GM23248 (cell line): Measurements from ENCODE around the gene KLHDC4. TPM values are rescaled to one million over a fixed set of nuclear protein-coding genes. Genes with fewer than 3 reads are reported as not detected.

Experiments used
- DNase-seq: peaks from one replicate; pipeline ENCODE4 v3.0.0-alpha.2; 2015
- H2AFZ ChIP-seq: fragments of 200-600 bp; sonication (generic); 2 replicates; pipeline ENCODE4 v1.6.1; 2016; ENCODE audit warnings: antibody characterized with exemption
- H3F3A ChIP-seq: fragments of 200-600 bp; sonication (generic); 2 replicates; pipeline ENCODE4 v1.6.1; 2016; ENCODE audit warnings: mild to moderate bottlenecking, antibody characterized with exemption, mixed run types; ENCODE audit not compliant: insufficient read depth
- H3K27ac ChIP-seq: fragments of 200-600 bp; sonication (generic); 2 replicates; pipeline ENCODE4 v1.5.1; 2016; ENCODE audit warnings: mild to moderate bottlenecking
- H3K27me3 ChIP-seq: fragments of 200-600 bp; sonication (generic); replicated peaks from 2 replicates; pipeline ENCODE4 v1.6.1; 2016; ENCODE audit warnings: mild to moderate bottlenecking; ENCODE audit not compliant: insufficient read depth
- H3K36me3 ChIP-seq: fragments of 200-600 bp; sonication (generic); 2 replicates; pipeline ENCODE4 v1.6.1; 2016; ENCODE audit warnings: low read depth, mild to moderate bottlenecking
- H3K4me1 ChIP-seq: fragments of 200-600 bp; sonication (generic); 2 replicates; pipeline ENCODE4 v1.6.1; 2016; ENCODE audit warnings: mild to moderate bottlenecking; ENCODE audit not compliant: insufficient read depth
- H3K4me2 ChIP-seq: fragments of 200-600 bp; sonication (generic); one replicate; pipeline ENCODE4 v1.6.1; 2016; ENCODE audit warnings: mild to moderate bottlenecking; ENCODE audit not compliant: unreplicated experiment
- H3K4me3 ChIP-seq: fragments of 200-600 bp; sonication (generic); 2 replicates; pipeline ENCODE4 v1.5.1; 2016; ENCODE audit warnings: mild to moderate bottlenecking
- H3K79me2 ChIP-seq: fragments of 200-600 bp; sonication (generic); 2 replicates; pipeline ENCODE4 v1.6.1; 2016; ENCODE audit warnings: mild to moderate bottlenecking; ENCODE audit not compliant: insufficient read depth
- H3K9ac ChIP-seq: fragments of 200-600 bp; sonication (generic); 2 replicates; pipeline ENCODE4 v1.6.1; 2016; ENCODE audit warnings: mild to moderate bottlenecking
- H3K9me2 ChIP-seq: fragments of 200-600 bp; sonication (generic); 2 replicates; pipeline ENCODE4 v1.6.1; 2016; ENCODE audit warnings: mixed run types, mild to moderate bottlenecking, moderate library complexity; ENCODE audit not compliant: insufficient read depth
- H3K9me3 ChIP-seq: fragments of 200-600 bp; sonication (generic); one replicate; pipeline ENCODE4 v1.6.1; 2017; ENCODE audit warnings: low read depth
- H4K20me1 ChIP-seq: fragments of 200-600 bp; sonication (generic); 2 replicates; pipeline ENCODE4 v1.6.0; 2016; ENCODE audit not compliant: insufficient read depth
- EZH2 ChIP-seq: fragments of 200-600 bp; sonication (generic); IDR thresholded peaks from 2 replicates; pipeline ENCODE4 v1.6.1; 2018; ENCODE audit warnings: antibody characterized with exemption, mild to moderate bottlenecking; ENCODE audit not compliant: insufficient read depth, poor library complexity, severe bottlenecking
- EZH2phosphoT487 ChIP-seq: fragments of 200-600 bp; sonication (generic); IDR thresholded peaks from 2 replicates; pipeline ENCODE4 v1.6.1; 2018; ENCODE audit warnings: antibody characterized with exemption, moderate library complexity, mild to moderate bottlenecking, low read depth; ENCODE audit not compliant: insufficient read depth
- WGBS, 2 experiments: methylation state at CpG; one replicate each; pipeline ENCODE4 v1.1.6; 2015 to 2017; ENCODE audit warnings: low lambda C conversion rate in 2 of 2, low coverage in 1 of 2; ENCODE audit errors: missing lambda C conversion rate in 2 of 2; 5-methylcytosine and 5-hydroxymethylcytosine counted together
- in situ Hi-C: fragments of 300-500 bp; cut with MboI; formaldehyde crosslinking; loops from 2 replicates; pipeline ENCODE4 v1.15.0; 2020
- polyA plus RNA-seq: library from polyadenylated mRNA; unstranded; fragments of >200 nt; fragmentation: Nextera tagmentation; extraction: Ambion mirVana; gene quantifications from 2 replicates; pipeline ENCODE4 v1.2.1, GENCODE V29; 2016
- total RNA-seq: library from RNA; depleted of rRNA; stranded (reverse); fragments of >200 nt; shearing (Covaris generic); gene quantifications from 2 replicates; pipeline ENCODE4 v1.2.3, GENCODE V29; 2014

The KLHDC4 gene
- total and polyA plus RNA-seq, 2 experiments from 2014 or later, result 8.8 to 9.4 TPM

DNA sequence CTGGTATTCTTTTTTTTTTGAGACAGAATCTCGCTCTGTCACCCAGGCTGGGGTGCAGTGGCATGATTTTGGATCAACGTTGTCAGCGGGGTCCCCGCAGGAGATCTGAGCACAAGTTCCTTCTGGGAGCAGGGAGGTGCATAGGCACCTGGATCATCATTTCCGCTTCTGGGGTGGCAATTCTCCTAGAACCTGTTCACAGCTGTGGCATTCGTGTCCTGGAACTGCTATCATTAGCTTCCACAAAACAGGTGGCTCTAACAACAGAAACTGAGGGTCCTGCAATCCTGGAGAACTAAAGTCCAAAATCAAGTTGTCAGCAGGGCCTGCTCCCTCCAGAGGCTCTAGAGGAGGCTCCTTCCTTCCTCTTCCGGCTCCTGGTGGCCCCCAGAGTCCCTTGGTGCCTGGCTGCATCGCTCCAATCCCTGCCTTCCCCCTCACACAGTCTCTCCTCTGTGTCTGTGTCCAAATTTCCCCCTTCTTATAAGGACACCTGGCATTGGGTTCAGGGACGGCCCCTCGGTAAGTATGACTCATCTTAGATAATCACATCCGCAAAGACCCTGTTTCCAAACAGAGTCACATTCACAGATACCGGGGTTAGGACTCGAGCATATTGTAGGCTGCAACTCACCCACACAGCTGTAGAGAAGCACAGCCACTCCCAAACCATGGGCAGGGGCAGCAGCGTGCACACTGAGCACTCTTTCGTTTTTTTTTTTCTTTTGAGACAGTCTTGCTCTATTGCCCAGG is 43.5 kb upstream of the KLHDC4 start:
- in situ Hi-C loops, result no loop called here

GRCh38 chr16:87808108-87808507 is 42.3 kb upstream of the KLHDC4 start:
- H3K27me3 ChIP-seq, result peaks cover 19% of the 10 kb centered on the region; the same call in 1 of the 2 replicates
- no peak for DNase-seq
- peaks cover 7% of the 10 kb centered on the region; the same call in 1 of the 2 replicates for H3F3A ChIP-seq
- no peaks in the 10 kb centered on the region for H3K9me2 ChIP-seq
- peaks cover 21% of the 10 kb centered on the region for H3K4me1 ChIP-seq
- in situ Hi-C loops, result no loop called here
- H3K4me3 ChIP-seq, result no peak overlapping the region
- H2AFZ ChIP-seq, result no peak overlapping the region
- no peaks in the 10 kb centered on the region for H3K9me3 ChIP-seq
- TF ChIP-seq EZH2phosphoT487, result no peak
- no peak for TF ChIP-seq EZH2
- H3K36me3 ChIP-seq, result no peaks in the 10 kb centered on the region
- no peaks in the 10 kb centered on the region for H4K20me1 ChIP-seq
- no peak overlapping the region for H3K4me2 ChIP-seq
- no peaks in the 10 kb centered on the region for H3K79me2 ChIP-seq
- 84 to 90% methylated on average over 6 of the region's 6 CpGs for WGBS, 2 experiments
- H3K27ac ChIP-seq, result no peak overlapping the region
- no peak overlapping the region for H3K9ac ChIP-seq

More for the DNA sequence above, 43.5 kb upstream of the KLHDC4 start:
- Histone ChIP-seq H3K9me3 (no peaks in the 10 kb centered on the region), H3K27me3 (peaks cover 20% of the 10 kb centered on the region; the same call in 1 of the 2 replicates), H4K20me1 (no peaks in the 10 kb centered on the region), H3K4me3 (no peak overlapping the region), H3K36me3 (no peaks in the 10 kb centered on the region), H3K9me2 (no peaks in the 10 kb centered on the region), H3K4me2 (no peak overlapping the region), H2AFZ (no peak overlapping the region), H3K27ac (no peak overlapping the region), H3K4me1 (peaks cover 21% of the 10 kb centered on the region), H3K79me2 (no peaks in the 10 kb centered on the region), H3K9ac (no peak overlapping the region), H3F3A (peaks cover 7% of the 10 kb centered on the region; the same call in 1 of the 2 replicates)
- WGBS, 2 experiments, result 76 to 77% methylated on average over 15 of the region's 15 CpGs
- no peak for TF ChIP-seq EZH2phosphoT487
- no peak for DNase-seq

DNA sequence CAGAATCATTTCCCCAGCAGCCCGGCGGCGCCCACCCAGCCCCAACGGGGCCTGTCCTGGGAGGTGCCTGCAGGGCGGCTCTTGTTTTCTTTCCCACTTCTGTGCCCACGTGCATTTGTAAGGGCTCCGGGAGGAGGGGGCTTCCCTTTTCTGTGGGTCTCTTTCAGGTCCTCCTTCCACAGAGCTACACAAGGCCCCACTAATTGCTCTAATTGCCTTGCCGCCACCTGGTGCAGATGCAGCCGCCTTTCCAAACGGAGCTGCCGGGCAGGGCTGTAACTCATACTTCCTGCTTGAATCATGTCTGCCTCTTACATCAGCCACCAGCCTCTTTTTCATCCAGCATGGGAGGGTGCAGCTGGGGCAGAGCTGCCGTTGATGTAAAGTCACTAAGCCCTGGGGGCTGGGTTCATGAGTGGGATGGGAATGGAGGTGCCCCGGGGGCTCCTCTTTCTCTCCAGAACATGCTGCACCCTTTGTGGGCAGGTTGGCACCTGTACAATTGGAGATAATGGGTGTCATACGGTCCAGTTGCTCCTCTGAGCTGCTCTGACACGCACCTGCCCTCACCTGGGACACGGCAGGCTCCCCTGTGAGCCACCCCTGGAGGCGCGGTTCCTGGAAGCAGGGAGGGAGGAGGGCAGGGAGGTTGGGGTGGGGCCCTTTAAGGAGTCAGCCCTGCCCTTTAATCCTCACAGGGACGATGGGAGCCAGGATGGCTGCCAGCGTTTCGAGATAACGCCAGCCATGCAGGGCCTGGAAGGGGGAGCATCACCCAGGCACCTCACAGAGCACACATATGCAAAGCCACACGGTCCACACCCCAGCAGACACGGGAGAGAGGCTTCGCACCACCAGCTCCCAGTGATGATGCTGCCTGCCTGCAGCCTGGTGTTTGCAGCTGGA is 41.1 kb upstream of the KLHDC4 start:
- H3K79me2 ChIP-seq, result no peaks in the 10 kb centered on the region
- no peaks in the 10 kb centered on the region for H3K9me3 ChIP-seq
- peak overlapping the region; percentile 77 for H2AFZ ChIP-seq
- WGBS, 2 experiments, result 13 to 15% methylated on average over 23 to 25 of the region's 25 CpGs
- H4K20me1 ChIP-seq, result no peaks in the 10 kb centered on the region
- peaks cover 21% of the 10 kb centered on the region for H3K4me1 ChIP-seq
- H3K9me2 ChIP-seq, result no peaks in the 10 kb centered on the region
- peak overlapping the region; percentile 80 for H3K4me2 ChIP-seq
- no peaks in the 10 kb centered on the region for H3K36me3 ChIP-seq
- H3K9ac ChIP-seq, result peak overlapping the region; percentile 82
- in situ Hi-C loops, result no loop called here
- H3K4me3 ChIP-seq, result peak overlapping the region; percentile 73
- TF ChIP-seq EZH2phosphoT487 (no peak), EZH2 (no peak)
- DNase-seq, result peak; percentile 94
- peaks cover 7% of the 10 kb centered on the region; the same call in 1 of the 2 replicates for H3F3A ChIP-seq
- H3K27me3 ChIP-seq, result 0 out of 2 replicates have a peak, but pooled peaks cover 8% of the 10 kb centered on the region
- peak overlapping the region; percentile 92 for H3K27ac ChIP-seq

DNA sequence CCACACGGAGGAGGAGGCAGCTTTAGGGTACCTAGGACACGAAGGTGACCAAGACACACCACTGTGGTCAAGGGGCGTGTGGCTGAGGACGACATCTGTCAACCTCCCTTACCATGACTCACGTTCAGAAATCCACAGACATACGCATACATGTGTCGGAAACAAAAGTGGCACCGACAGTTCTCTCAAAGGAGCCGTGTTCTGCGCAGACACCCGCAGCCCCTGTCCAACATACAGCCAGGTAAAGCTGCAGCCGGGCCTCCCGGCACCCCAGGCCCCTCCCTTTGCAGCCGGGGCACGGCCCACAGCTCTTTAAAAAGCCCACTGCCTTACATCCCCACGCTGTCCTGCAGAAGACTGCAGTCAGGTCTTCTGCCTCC is 40.5 kb upstream of the KLHDC4 start:
- DNase-seq, result peak; percentile 54
- Histone ChIP-seq H3K4me1 (peaks cover 21% of the 10 kb centered on the region), H3K4me2 (peak overlapping the region; percentile 80), H3F3A (peaks cover 7% of the 10 kb centered on the region; the same call in 1 of the 2 replicates), H3K4me3 (peak overlapping the region; percentile 73), H3K36me3 (no peaks in the 10 kb centered on the region), H3K9ac (peak overlapping the region; percentile 82), H3K9me2 (no peaks in the 10 kb centered on the region), H2AFZ (peak overlapping the region; percentile 77), H3K9me3 (no peaks in the 10 kb centered on the region), H4K20me1 (no peaks in the 10 kb centered on the region), H3K27ac (peak overlapping the region; percentile 92), H3K79me2 (no peaks in the 10 kb centered on the region), H3K27me3 (0 out of 2 replicates have a peak, but pooled peaks cover 5% of the 10 kb centered on the region)
- TF ChIP-seq EZH2, result no peak
- 8 to 18% methylated on average over 16 of the region's 16 CpGs for WGBS, 2 experiments
- in situ Hi-C loops, result no loop called here
